Thymus (tissue), 11 donors: Measurements from ENCODE around the gene PFN3. TPM values are rescaled to one million over a fixed set of nuclear protein-coding genes. Genes with fewer than 3 reads are reported as not detected.

Experiments used
- DNase-seq, 9 donors: peaks; one replicate each; pipeline ENCODE4 v3.0.0-alpha.2; 2013; ENCODE audit warnings: low spot score in 9 of 9, low read depth in 6 of 9, missing footprints in 1 of 9
- H3K27ac ChIP-seq, 2 donors: one replicate each; pipeline ENCODE4 v1.5.1; 2013; ENCODE audit warnings: control low read depth in 1 of 2, low read depth in 1 of 2, low read length in 1 of 2, mild to moderate bottlenecking in 1 of 2, moderate library complexity in 1 of 2
- H3K27me3 ChIP-seq, 2 donors: one replicate each; pipeline ENCODE4 v1.5.1; 2013; ENCODE audit warnings: low read length in 1 of 2; ENCODE audit not compliant: control insufficient read depth in 2 of 2, insufficient read depth in 1 of 2
- H3K36me3 ChIP-seq, 2 donors: one replicate each; pipeline ENCODE4 v1.5.1; 2013; ENCODE audit warnings: low read length in 1 of 2, mild to moderate bottlenecking in 1 of 2, moderate library complexity in 1 of 2; ENCODE audit not compliant: control insufficient read depth in 2 of 2, insufficient read depth in 2 of 2
- H3K4me1 ChIP-seq, 2 donors: one replicate each; pipeline ENCODE4 v1.5.1; 2013; ENCODE audit warnings: low read length in 2 of 2; ENCODE audit not compliant: control insufficient read depth in 2 of 2, insufficient read depth in 2 of 2
- H3K4me3 ChIP-seq, 2 donors: one replicate each; pipeline ENCODE4 v1.5.1; 2013; ENCODE audit warnings: low read length in 2 of 2, control low read depth in 1 of 2, mild to moderate bottlenecking in 1 of 2
- H3K9me3 ChIP-seq, 2 donors: one replicate each; pipeline ENCODE4 v1.5.1; 2013; ENCODE audit warnings: low read length in 1 of 2, mild to moderate bottlenecking in 1 of 2; ENCODE audit not compliant: control insufficient read depth in 2 of 2, insufficient read depth in 1 of 2
- WGBS: extraction: QIAGEN DNeasy Blood & Tissue Kit; methylation state at CpG from one replicate; pipeline ENCODE4 v1.1.7; 2013; 5-methylcytosine and 5-hydroxymethylcytosine counted together
- polyA plus RNA-seq: library from polyadenylated mRNA; stranded (reverse); fragments of 200-250 nt; gene quantifications from one replicate; pipeline ENCODE4 v1.2.3, GENCODE V29; 2013
- total RNA-seq: library from RNA; stranded (reverse); fragments of 120-200 nt; gene quantifications from one replicate; pipeline ENCODE4 v1.2.4, GENCODE V29; 2013
- donor health status: healthy.

PFN3 gene
- total and polyA plus RNA-seq, 2 donors, result not detected

- peak overlapping the region; percentile 18 to 83 for H3K27ac ChIP-seq
- no peak overlapping the region for H3K4me3 ChIP-seq
- peaks cover 57% of the 10 kb centered on the region in 2 donors for H3K36me3 ChIP-seq
- 91% methylated on average over 6 of the region's 6 CpGs for WGBS
- peaks cover 5 to 44% of the 10 kb centered on the region in 2 donors for H3K4me1 ChIP-seq
- no peaks in the 10 kb centered on the region for H3K27me3 ChIP-seq
- H3K9me3 ChIP-seq, result no peaks in the 10 kb centered on the region
- DNase-seq, result no peak
Observed at GRCh38 chr5:177372910-177373309, 27.6 kb downstream of the PFN3 start.

DNA sequence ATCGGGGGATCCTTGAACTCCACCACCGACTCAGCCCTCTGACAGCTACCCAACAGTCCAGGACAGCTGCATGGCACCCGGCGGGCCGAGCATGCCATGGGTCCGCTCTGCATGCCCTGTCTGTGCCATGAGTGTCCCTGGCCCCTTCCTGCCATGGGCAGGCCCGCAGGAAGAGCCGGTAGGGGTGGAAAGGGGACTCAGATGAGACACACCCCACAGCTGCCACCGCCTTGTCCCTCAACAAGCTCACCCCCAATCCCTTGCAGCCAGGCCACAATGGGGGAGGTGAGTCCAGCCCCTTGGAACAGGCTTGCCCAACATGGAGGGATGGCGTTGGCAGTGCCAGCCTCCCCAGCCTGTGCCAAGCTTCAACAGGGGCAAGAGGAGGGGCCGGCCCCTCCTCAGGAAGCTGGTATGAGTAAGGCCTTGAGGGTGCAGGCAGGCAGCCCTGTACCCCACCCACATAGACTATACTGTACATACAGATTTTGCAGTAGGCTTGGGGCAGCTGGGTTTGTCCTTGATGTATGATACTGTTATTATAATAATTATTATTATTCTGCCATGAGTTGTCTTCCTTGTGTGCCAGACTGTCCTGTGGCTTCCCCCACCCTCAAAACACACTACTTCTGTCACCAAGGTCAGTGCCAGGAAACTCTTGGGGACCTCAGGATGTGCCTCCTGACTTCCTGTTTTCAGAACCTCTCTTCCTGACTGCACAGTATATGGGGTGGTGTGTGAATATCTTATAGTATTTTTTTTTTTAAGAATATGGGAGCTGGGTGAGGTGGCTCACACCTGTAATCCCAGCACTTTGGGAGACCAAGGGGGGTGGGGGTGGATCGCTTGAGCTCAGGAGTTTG, 28.2 kb downstream of the PFN3 start:
- Histone ChIP-seq H3K4me3 (no peak overlapping the region), H3K4me1 (peaks cover 5 to 44% of the 10 kb centered on the region in 2 donors), H3K36me3 (peaks cover 63% of the 10 kb centered on the region in 2 donors), H3K9me3 (no peaks in the 10 kb centered on the region), H3K27ac (peak overlapping the region; percentile 50 to 83), H3K27me3 (no peaks in the 10 kb centered on the region)
- peak in 1 of 9 donors; percentile 43 for DNase-seq
- WGBS, result 77% methylated on average over 12 of the region's 12 CpGs

DNA sequence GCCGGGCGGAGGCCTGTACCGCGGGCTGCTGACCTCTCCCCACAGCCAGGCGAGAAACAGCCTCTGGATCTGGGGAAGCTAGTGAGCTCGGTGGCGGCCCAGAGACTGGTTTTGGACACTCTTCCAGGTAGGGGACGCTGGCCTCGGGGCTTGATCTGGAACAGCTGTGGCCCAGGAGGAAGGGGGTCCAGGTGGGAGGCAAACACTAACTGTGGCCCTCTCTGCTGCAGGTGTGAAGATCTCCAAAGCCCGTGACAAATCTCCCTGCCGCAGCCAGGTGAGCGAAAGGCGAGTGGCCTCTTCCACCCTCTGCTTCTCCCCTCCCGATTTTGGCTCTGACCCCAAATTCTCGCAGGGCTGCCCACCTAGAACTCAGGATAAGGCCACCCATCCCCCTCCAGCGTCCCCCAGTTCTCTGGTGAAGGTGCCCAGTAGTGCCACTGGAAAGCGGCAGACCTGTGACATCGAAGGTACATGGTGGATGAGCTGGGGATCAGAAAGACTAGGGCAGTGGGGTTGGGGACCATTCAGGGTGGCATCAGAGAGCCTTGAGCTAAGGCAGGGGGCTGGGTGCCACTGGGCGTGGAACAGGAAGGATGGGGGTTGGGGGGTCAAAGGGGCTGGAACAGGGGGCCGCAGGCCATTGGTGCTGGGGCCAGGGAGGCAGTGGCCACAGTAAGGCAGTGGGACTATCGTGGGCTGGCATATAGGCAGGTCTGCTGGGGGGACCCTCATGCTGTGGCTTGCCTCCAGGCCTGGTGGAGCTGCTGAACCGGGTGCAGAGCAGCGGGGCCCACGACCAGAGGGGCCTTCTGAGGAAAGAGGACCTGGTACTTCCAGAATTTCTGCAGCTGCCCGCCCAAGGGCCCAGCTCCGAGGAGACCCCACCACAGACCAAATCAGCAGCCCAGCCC, 29.1 kb downstream of the PFN3 start:
- DNase-seq, result no peak
- Histone ChIP-seq H3K9me3 (no peaks in the 10 kb centered on the region), H3K27me3 (no peaks in the 10 kb centered on the region), H3K27ac (peak overlapping the region in 1 of 2 donors; percentile 19), H3K36me3 (peaks cover 69 to 72% of the 10 kb centered on the region in 2 donors), H3K4me1 (peaks cover 5 to 47% of the 10 kb centered on the region in 2 donors), H3K4me3 (peak overlapping the region in 1 of 2 donors; percentile 23)
- WGBS, result 86% methylated on average over 26 of the region's 26 CpGs

DNA sequence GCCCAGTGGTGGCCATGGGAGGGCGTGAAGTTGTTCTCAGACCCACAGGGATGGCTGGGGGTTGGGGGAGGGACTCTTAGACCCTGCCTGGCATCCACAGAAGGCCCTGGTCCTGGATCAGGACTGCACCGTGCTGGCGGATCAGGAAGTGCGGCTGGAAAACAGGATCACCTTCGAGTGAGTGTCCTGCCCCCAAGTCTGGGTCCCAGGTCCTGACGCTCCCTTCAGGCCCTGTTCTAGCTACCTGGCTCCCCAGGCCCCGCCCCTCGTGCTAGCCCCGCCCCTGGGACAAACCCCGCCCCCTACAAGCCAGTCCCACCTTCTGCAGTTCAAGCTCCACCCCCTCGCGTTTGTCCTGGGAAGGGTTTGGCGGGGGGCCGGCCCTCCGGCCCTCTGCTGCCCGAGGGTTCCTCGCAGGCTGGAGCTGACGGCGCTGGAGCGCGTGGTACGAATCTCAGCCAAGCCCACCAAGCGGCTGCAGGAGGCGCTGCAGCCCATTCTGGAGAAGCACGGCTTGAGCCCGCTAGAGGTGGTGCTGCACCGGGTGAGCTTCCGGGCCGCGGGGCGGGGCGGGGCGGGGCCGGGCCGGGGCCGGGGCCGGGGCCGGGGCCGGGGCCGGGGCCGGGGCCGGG, 29.9 kb downstream of the PFN3 start:
- H3K9me3 ChIP-seq, result peaks cover 0 to 3% of the 10 kb centered on the region in 2 donors
- DNase-seq, result peak in 1 of 9 donors; percentile 78
- H3K27ac ChIP-seq, result peak overlapping the region in 1 of 2 donors; percentile 19
- H3K27me3 ChIP-seq, result no peaks in the 10 kb centered on the region
- peaks cover 5 to 55% of the 10 kb centered on the region in 2 donors for H3K4me1 ChIP-seq
- H3K4me3 ChIP-seq, result peak overlapping the region in 1 of 2 donors; percentile 23
- H3K36me3 ChIP-seq, result peaks cover 76 to 80% of the 10 kb centered on the region in 2 donors
- WGBS, result 69% methylated on average over 42 of the region's 42 CpGs

DNA sequence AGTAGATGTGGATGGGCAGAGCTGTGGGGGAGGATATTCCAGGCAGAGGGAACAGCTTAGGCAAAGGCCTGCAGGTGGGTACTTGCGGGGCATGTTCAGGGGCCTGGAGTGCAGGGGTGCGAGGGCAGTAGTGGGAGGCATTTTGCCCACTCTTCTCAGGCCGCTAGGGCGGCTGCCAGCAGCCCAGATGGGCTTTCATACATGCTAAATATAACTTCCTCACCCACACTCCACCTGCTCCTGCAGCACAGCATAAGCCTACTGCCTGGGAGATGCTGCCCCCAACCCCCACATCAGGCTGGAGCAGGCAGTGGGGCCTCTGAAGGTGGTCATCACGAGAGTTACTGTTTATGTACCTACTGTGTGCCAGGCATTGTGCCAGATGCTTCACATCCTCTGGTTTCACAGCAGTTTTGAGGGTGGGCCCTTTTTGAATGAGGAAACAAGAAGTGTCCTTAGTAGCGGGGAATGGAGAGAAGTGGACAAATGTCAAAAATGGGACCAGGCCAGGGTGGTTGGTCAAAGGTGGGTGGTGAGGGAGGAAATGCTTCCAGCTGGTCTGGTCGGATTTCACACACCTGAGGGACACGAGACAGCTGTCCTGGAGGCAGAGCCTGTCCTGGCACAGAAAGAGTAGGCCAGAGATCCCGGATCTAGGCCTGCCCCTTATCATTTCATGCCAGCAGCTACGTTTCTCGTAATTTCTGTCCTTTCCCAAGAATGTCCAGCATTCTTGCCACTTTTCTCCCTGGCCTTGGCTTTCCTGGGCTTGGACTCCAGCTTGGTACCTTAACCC, 30.6 kb downstream of the PFN3 start:
- H3K36me3 ChIP-seq, result peaks cover 77 to 86% of the 10 kb centered on the region in 2 donors
- H3K27ac ChIP-seq, result no peak overlapping the region
- H3K4me3 ChIP-seq, result no peak overlapping the region
- peaks cover 0 to 3% of the 10 kb centered on the region in 2 donors for H3K9me3 ChIP-seq
- peaks cover 5 to 59% of the 10 kb centered on the region in 2 donors for H3K4me1 ChIP-seq
- no peaks in the 10 kb centered on the region for H3K27me3 ChIP-seq
- 79% methylated on average over 11 of the region's 11 CpGs for WGBS
- DNase-seq, result no peak

DNA sequence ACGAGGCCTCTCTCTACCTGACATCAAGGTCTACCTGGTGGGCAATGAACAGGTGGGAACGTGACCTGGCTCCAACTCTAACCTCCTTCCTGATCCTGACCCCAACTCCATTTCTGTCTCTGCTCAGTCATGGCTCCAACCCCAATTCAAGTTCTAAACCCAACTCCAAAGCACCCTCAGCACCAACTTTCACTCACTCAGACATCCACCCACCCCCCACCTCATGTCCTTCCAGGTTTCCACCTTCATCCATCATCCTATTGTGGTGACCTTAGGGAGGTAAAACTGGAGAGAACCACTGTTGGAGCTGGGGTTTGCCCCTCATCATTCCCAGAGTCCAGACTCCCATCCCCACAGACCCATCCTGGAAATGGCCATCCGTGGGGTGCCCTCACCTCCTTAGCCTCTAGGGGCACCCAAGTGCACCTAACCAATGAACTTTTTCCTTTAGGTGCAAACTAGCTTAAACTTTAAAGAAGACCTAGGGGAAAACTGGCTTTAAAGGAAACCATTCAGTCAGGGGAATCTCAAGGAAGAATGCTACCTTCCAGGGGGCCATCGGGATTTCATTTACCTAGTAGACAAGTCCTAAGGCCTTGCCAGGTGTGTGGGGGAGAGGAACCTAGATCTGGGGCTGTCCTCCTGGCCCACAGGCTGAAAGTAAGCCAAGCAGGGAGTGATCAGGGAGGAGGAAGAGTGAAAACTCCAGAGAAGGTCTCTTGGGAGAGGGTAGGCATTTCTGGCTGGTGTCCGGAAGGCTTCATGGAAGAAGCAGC, 31.4 kb downstream of the PFN3 start:
- Histone ChIP-seq H3K36me3 (peaks cover 79 to 87% of the 10 kb centered on the region in 2 donors), H3K27ac (no peak overlapping the region), H3K4me1 (peaks cover 5 to 65% of the 10 kb centered on the region in 2 donors), H3K9me3 (peaks cover 0 to 3% of the 10 kb centered on the region in 2 donors), H3K27me3 (no peaks in the 10 kb centered on the region), H3K4me3 (no peak overlapping the region)
- peak in 1 of 9 donors; percentile 48 for DNase-seq
- WGBS, result 80% methylated on average over 5 of the region's 5 CpGs

DNA sequence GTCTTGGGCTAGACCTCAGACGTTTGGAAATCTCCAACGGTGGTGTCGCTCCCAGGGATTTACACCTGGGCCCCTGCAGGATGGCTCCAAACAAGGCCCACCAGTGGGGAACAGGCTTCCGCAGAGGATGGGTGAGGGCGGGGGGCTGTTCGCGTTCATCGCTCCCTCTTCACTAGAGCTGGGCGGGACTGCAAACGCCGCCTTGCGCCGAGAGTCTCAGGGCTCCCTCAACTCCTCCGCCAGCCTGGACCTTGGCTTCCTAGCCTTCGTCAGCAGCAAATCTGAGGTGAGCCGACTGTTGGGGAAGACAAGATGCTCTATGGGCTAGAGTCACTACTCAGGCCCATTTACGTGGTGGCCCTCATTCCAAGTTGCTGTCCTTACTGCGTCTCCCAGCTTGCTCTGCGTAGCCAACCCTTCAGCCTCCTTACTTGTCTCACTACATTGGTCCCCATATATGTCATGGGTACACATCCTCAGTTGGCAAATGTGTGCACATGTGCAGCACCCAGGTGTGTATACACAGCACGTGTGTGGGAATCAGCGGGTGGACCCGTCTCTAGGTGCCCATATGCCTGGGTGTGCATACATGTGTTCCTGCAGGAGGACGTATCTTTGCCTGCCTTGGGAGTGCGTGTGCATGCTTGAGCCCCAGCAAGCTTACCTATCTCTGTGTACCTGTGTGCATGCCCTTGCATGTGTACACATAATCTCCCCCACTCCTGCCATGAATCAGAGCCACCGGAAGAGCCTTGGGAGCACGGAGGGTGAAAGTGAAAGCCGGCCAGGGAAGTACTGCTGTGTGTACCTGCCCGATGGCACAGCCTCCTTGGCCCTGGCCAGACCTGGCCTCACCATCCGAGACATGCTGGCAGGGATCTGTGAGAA, 32.2 kb downstream of the PFN3 start:
- H3K4me1 ChIP-seq, result peaks cover 10 to 66% of the 10 kb centered on the region in 2 donors
- H3K36me3 ChIP-seq, result peaks cover 72 to 83% of the 10 kb centered on the region in 2 donors
- no peak overlapping the region for H3K4me3 ChIP-seq
- 96% methylated on average over 29 of the region's 29 CpGs for WGBS
- no peaks in the 10 kb centered on the region for H3K27me3 ChIP-seq
- H3K9me3 ChIP-seq, result peaks cover 0 to 3% of the 10 kb centered on the region in 2 donors
- H3K27ac ChIP-seq, result no peak overlapping the region
- no peak for DNase-seq
